Stimulated activated naive CD4-positive, alpha-beta T cell treated with Interleukin-2 at 50 U/mL for 16 hours (primary cell): Measurements from ENCODE around the gene KLHL21.
"Not testable (repeated sequence)": the region's sequence is repeated elsewhere in the genome, so short reads cannot be mapped to it uniquely, and the experiment has no call there.

Experiments used
- DNase-seq: peaks from one replicate; lab custom pipeline; 2025; lab: John Stamatoyannopoulos, UW

Gene KLHL21

DNA sequence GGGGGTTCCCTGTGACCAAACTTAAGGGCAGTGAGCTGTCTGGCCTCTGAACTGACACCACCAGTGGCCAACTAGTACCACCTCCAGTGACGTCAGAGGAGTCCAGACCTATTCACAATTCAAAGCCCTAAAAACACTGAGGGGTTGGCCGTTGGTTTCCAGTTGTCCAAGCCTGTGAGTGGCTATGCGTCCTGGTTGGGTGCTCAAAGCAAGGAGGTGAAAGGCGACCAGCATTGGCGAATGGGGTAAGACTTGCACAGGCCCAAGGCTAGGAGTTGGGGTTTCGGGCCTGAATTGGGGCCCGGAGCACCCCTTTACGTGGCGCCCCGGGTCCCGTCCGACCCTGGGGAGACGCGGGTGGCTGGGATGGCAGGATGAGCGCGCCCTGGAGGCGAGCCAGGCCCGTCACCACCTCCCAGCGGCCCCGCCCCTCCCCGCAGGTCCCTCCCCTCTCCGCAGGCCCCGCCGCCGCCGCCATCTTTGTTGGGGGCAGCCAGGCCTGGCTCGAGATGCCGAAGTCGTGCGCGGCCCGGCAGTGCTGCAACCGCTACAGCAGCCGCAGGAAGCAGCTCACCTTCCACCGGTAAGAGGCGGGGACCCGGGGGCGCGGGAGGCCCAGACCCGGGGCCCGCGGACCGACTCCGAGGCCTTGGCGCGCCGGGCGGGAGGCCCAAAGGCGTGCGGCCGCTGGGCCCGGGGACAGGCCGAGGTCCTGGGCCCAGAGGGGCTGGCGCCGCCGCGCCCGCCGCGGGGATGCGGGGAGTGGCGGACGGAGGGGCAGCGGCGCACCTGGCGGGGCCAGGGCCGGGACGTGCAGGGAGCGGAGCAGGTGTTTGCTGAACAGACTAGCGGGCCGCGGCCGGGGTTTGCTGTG, 22.3 kb upstream of the KLHL21 start, which contains the start of gene THAP3:
Gene THAP3, plus strand, starts transcription at position 159 of the 874 bp plus-strand sequence. Its CDS starts 351 bp downstream, at position 510.
- DNase-seq, result peak; percentile 84

DNA sequence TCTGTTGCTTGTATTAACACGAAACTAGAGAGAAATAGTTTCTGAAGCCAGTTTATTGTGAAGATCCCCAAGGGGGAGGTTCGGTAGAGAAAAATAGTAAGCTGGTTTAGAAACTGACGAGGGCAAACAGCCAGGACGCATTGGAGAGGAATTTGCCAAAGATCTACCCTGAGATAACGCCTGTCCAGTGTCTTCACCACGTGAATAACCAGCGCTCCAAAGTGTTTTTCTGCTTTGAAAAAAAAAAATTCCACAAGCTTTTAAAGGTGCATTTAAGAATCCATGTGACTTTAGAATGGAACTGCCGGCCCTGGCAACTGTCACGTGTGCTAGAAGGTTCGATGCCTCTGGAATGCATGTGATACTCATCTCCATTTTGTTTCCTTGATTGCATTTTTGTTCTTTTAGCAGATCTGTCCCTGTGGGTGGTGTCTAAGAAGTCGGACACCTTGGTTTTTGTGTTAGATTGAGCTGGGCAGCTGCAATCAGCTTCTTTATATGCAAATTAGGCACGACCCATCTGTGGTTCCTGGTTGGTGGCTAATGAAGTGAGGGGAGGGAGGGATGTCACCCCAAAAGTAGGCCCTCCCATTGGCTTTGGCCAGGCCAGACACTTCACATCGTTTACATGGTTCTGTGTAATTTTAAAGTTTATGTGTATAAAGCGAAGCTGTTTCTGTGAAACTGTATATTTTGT, 20.7 kb upstream of the KLHL21 start:
- DNase-seq, result no peak

DNA sequence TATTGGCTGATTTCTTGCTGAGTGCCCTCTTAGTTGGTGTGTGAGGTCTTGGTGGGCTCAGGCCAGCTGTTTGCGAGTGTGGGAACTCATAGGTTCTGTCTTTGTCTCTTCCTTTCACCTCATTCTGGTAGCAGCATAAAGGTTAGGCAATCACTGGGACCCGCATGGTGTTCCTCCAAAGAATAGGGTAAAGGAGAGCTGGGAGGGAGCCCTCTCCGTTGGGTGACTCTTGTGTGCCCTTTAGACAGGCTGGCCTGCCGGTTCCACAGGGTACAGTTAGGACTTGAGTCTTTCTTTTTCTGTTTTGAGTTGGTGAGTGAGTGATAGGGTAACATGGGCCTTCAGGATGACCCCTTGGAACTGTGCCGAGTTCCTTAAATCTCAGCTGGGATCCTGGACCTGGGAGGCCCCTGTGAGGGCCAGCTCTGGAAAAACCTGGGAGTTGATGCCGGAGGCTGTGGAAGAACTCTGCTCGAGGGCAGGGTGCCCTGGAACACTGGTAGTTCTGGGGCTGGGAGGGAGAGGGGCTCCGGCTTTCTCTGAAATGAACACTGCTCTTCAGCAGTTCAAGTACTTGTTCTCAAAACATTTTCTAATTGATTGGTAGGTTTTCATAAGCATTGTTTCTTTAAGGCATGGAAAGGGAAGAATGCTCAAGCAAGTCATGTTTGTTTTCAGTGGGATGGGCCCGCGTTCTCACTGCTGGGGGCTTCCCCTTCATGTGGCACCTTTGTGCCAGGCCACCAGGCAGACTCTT, 19.9 kb upstream of the KLHL21 start:
- DNase-seq, result no peak

DNA sequence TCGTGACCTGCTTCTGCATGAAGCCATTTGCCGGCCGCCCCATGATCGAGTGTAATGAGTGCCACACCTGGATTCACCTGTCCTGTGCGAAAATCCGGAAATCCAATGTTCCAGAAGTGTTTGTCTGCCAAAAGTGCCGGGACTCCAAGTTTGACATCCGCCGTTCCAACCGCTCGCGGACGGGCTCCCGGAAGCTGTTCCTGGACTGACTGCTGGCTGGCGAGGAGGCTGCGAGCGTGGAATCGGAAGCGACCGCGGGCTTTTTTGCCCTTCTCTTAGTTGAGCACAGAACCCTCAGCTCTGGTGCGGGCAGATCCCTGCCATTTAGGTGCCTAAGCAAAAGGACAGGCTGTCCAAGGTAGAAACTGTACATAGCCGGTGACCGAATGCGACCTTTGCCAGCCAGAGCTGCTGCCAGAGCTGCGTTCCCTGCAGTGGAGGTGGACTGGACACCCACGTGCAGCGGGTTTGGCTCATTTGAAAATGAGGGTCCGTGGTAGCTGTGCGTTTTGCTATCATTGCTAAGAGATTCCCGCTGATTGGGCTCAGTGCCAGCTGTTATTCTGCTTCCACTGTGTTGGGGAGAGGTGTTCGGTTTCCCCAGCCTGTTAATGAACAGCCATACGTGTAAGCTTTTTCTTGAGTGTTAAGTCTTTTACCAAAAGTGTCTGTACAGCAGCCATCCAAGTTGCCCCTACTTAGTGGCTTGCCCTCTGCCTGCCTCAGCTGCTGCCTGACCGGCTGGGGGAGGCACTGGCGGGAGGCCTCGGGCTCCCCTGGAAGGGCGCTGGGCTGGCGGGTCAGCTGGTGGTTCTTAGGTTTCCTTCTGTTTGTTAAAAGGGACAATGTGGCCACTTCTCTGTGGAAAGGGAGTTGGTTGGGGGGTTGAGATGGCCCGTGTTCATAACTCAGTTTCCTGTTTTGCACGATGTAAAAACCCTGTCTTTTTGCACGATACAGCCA, 19.0 kb upstream of the KLHL21 start:
- DNase-seq, result no peak

DNA sequence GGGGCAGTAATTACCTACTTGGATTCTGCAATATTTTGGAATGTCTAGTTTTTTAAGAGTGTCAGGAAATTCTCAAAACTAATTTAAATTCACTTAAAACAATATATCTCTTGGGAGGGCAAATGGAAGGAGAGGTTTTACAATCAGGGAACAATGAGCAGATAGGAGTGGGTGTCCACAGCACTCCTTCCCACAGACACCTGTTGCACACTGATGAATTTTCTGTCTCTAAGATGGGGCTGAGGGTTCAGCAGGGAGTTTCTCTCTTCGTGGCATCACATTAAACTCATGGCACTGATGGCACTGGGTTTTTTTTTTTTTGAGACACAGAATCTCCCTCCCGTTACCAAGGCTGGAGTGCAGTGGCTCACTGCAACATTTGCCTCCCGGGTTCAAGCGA, 16.4 kb upstream of the KLHL21 start:
- no peak for DNase-seq

DNA sequence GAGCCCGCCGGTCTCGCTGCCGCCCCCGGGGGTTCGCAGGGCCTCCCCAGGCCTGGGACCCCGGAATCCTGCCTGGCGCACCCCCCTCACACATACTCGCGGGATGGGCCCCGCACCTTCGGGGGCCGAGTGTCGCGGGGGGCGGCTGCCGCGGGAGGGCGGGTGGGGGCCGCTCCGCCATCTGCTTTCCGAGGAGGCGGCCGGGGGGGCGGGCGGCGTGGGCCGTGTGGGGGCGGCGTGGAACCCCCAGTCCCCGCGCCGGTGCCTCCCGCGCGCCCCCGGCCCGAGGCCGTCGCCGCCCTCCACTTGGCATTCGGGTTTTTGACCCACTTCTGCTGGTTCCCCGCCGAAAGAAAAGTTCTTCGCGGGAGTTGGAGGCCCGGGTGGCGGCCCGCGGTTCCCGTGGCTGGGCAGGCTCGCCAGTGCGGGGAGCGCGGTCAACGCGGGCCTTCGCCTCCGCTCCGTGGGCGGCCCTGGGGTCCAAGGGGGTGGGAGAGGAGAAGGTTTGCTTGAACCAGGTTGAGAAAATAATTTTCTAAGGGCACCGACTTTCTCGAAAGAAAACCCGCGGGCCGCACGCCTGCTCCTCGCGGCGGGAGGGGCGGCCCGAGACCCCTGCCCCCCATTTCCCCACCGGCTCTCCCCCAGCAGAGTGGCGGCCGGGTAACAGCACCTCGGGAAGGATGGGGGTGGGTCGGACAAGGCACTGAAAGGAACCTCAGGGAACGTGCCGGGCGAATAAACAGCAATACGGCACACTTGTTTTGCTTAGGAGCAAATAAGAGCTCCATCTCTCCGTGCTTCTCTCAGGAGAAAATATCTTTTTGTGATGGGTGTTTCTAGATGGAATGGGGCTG, 12.5 kb upstream of the KLHL21 start:
- DNase-seq, result peak; percentile 6

DNA sequence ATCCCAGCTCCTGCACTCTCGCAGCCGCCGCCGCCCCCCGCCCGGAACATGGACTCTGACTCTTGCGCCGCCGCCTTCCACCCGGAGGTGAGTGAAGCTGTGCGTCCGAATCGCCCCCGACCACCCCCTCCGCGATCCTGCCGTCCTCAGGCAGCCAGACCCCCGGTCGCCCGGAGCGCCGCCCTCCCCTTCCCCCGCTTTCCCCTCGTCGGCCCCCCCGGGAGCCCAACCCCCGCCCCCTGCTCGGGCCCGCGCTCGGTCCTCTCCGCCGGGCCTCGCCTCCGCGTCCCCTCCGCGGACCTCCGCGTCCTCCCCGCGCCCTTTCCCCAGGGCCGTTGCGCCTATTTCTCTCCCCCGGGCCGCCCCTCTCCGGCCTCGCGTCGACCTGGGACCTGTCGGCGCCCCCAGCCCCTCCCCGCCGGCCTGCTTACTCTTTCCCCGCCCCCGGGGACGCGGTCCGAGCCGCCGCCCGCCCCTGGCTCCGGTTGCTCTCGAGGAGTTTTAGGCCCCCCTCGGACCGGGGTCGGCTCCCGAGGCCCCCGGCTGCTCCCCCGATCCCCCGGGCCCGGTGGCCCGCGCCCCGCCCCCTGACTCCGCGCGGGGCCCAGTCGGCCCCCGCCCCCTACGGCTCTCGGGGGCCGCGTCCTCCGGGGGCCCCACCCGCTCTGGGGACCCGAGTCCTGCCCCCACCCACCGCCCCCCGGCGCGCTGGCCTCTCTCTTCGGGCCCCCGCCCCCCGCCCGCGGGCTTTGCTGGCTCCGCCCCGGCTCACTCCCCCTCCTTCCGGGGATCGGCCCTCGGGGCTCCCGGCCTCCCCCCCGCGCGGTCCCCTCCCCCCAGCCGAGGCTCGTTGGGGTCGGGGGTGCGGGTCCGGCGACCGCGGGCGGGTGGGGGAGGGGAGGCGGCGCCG, 11.6 kb upstream of the KLHL21 start:
- peak; percentile 62 for DNase-seq

DNA sequence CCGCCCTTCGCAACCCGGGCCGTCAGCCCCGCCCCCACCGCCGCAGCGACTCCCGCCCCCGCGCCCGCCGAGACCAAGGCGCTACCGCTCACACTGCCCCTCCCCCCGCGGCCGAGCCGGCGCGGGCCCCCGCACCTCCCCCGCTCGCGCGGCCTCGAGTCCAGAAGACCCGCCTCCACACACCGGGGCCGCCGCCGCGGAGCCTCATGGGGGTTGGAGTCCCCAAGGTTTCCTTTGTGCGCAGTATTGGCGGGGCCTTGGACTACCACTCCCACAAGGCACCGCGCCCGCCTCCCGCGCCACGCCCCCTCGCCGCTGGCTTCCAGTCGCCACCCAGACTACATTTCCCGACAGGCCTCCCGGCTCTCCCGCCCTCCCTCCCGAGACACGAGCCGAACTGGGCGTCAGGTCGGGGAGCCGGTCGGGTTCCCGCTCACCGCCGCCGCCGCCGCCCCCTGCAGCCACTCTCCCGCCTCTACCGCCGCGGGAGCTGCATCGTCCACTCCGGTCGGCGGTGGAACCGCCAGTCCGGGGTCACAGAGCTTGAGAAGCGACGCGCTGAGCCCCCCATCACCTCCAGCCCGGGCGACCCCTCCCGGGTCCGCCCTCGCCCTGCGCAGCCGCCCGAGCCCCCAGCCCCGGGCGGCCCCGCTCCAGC, 10.8 kb upstream of the KLHL21 start, which contains the start of gene PHF13:
Gene PHF13, plus strand, starts transcription at position 371 of the 658 bp plus-strand sequence. CDS start 336 bp downstream, outside the sequence.
- DNase-seq, result peak; percentile 99

DNA sequence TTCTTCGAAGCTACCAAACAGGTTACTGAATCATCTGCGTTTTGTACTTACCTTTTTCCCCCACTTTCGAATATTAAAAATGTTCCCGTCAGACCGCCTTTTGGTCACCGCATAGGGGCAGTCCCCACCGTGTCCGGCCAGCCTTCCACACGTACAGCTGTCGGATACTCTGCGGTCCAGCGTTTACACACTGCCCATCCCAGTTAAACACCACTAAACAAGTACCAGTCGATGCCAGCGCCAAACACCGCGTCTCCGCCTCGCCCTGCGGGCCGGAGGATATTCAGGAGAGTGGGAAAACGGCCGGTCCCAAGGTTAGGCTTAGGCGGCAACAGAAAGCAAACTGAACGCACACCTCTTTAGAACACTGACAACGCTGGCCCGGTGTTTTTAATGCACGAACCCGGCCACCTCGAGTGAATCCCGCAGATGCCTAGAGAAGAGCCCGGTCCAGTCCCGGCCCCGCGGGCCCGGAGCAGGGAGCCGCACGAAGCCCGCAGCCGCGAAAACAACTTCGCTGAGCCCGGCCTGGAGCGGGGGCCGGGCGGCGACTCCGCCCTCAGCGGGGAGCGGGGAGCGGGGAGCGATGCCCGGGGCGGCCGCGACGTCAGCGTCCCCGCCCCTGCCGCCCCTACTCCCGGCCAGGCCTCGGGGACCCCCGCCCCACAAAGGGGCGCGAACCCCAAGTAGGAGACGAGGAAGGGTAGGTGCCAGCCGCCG, 10.1 kb upstream of the KLHL21 start:
- DNase-seq, result no peak

DNA sequence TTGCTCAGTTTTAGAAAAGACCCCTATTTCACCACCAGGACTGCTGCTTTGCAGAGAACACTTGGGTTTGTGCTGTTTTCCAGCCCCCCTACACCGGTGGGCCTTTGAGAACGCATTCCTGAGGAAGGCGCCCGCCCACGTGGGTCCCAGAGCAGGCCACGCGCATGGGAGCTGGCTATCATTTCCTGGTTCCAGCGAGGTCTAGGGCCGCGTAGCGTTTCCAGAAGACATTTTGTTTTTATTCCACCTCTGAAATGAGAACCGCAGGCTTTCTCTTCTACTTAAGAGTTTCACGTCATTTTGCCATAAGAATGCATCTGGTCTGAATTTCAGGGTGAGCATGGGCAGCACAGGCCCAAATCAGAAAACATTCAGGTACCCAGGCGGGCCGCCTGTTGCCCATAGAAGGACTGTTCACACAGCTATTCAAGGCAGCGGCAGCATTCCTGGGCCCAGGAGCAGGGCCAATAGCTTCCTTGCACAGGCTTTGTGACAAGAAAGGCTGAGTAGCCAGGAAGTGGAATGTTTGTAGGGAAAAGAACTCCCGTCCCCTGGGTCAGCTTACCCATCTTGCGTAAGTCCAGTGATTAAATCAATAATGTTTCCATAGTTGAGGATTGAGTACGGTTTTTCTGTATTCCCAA, 1.4 kb upstream of the KLHL21 start:
- no peak for DNase-seq

DNA sequence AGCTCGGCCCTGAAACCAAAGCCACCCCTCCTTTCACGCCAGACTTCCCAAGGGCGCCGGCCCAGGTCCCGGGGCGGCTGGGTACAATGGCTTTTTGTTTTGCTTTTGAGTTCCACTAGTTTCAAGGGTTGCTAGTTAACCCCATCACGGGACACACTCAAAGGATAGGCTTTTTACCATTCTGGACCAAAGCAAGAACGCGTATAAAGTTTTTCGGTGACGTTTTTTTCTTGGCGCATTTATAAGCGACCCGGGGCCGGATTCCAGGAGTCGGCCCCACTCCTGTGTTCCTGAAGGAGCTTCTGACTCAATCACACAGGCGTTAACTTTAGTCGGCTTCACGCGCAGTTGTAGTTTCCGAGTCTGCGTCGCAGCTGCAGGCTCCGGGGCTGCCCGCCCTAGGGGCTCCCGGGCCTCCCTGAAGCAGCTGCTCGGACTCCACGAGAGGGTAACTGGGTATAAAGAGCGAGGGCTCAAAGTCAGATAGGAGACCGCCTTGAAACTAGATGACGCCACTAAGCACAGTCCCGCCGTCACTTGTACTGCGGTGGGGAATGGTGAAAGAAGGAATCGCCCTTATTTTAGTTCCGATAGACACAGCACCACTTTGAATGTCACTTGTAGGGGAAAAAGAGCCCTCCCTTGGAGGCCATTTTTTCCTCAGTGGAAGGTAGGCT, 707 bp upstream of the KLHL21 start:
- DNase-seq, result peak; percentile 51

DNA sequence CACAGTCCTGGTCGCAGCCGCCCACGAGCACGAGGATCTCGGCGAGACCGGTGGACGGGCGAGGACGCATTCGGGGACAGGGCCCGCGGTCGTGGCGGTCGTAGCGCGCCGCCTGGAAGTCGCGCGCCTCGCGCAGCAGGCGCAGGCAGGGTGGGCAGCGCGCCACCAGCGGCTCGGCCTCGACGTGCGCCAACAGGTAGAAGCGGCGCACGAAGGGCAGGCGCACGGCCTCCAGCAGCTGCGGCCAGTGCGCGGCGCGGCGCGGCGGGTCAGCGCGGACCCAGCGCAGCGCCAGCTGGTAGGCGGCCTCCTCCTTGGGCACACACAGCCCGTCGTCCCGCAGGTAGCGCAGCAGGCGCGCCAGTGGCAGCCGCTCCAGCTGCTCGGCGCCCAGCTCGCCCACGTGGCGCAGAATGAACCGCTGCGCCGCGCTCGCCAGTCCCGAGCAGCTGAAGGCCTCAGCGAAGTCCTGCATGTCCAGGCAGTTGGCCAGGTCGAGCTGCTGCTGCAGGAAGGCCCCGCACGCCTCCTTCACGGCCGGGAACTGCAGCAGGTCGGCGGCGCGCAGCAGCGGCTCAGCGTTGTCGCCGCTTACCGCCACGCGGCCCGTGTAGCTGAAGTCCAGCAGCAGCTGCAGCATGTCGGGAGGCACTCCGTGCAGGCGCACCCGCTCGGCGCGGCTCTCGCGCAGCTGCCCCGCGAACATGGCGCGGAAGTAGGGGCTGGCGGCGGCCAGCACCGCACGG, 573 bp downstream of the KLHL21 start:
- peak; percentile 32 for DNase-seq

DNA sequence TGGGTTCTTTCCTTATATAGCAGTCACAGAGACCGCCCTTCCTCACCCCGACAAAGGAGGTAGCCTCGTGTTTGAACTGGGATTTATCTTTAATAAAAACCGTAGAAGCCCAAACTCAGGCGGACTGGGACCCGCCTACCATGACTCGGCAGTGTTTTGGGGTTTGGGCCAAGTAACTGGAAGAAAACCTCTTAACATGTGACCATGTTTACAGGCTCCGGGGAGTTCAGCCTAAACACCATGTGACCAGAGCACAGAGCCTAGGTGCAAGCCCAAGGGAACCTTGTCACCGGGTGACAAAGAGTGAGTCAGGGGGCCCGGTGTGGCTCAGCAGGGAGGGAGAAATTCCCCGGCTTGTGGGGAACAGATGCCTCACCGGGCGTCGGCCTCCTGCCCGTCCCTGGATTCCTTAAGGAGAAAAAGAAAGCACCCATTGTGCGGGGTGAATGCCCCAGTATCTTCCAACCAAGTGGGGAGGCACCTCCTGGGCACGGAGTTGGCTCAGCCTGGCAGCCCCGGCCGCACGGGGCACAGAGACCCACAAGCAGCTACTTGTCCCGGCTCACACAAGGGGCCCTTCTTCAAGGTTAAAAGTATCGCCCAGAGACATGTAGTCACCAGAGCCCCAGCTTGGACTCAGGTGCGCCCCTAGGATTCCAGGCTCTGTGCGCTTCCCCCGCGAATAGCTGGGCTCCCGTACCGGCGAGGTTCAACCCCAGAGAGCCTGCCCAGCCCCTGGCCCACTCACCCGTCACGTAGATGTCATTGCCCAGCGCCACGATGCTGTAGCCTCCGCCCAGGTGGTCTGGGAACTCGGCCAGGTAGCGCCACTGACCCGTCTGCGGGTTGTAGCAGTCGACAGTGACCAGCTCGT, 1.4 kb downstream of the KLHL21 start:
- DNase-seq, result peak; percentile 85

DNA sequence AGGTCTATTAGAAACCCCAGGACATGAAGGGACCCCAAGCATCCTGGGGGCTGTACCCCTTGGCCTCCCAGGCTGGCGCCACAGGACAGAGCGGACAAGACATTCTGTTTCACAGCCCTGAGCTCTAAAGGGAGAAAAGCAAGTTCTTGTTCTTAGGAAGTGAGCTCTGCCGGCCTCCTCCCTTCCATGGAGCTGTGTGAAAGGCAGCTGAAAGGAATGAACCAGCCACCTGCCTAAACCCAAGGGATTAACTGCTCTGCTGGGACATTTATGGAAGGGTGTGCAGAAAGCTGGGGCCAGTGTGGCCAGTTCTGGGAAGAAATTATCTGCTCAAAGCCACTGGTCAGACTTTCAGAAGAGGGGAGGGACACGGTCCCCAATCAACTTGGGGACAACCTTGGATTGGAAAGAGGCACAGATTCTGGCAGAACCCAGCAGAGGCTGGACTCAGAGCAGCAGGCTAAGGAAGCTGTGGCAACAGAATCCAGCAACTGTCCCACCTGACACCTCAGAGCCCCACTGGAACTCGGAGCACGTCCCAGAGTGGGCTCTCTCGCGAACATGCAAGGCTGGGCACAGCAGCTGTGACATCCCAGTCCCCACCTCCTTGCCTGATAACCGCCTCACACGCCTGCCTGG, 2.1 kb downstream of the KLHL21 start:
- DNase-seq, result no peak

DNA sequence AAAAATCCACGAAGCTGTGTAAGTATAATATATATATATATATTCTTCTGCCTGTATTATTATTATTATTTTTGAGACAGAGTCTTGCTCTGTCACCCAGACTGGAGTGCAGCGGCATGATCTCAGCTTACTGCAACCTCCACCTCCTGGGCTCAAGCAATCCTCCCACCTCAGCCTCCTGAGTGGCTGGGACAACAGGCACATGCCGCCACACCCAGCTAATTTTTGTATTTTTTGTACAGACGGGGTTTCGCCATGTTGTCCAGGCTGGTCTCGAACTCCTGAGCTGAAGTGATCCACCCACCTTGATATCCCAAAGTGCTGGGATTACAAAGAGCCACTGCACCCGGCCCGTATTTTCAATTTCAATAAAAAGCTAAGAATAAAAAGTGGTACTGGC, 2.7 kb downstream of the KLHL21 start:
- DNase-seq, result not testable (repeated sequence)
